GM15510 (cell line): ENCODE measurements around the gene MRPL22.

Source experiments
- POLR2A ChIP-seq: IDR thresholded peaks from 3 replicates; pipeline ENCODE4 v1.6.1; 2011; ENCODE audit warnings: borderline replicate concordance; ENCODE audit not compliant: insufficient read length; ENCODE audit errors: extremely low read depth

MRPL22 gene

GRCh38 chr5:154972476-154973080, 31.7 kb downstream of the MRPL22 start:
- TF ChIP-seq POLR2A, result no peak

GRCh38 chr5:154977409-154977808, 36.5 kb downstream of the MRPL22 start:
- no peak for TF ChIP-seq POLR2A

GRCh38 chr5:154984946-154985516, 44.2 kb downstream of the MRPL22 start:
- TF ChIP-seq POLR2A, result no peak

- TF ChIP-seq POLR2A, result no peak
Observed at GRCh38 chr5:154986151-154986550, 45.3 kb downstream of the MRPL22 start.

GRCh38 chr5:154989626-154990025, 48.8 kb downstream of the MRPL22 start:
- no peak for TF ChIP-seq POLR2A

GRCh38 chr5:154993461-154993860, 52.6 kb downstream of the MRPL22 start:
- TF ChIP-seq POLR2A, result no peak

GRCh38 chr5:154995679-154996078, 54.8 kb downstream of the MRPL22 start:
- TF ChIP-seq POLR2A, result no peak

GRCh38 chr5:154997746-154998145, 56.9 kb downstream of the MRPL22 start:
- no peak for TF ChIP-seq POLR2A

GRCh38 chr5:154999865-155000264, 59.0 kb downstream of the MRPL22 start:
- TF ChIP-seq POLR2A, result no peak

- no peak for TF ChIP-seq POLR2A
Observed at GRCh38 chr5:155001523-155001922, 60.6 kb downstream of the MRPL22 start.

GRCh38 chr5:155004138-155004744, 63.4 kb downstream of the MRPL22 start:
- TF ChIP-seq POLR2A, result no peak

GRCh38 chr5:155008669-155009068, 67.8 kb downstream of the MRPL22 start:
- no peak for TF ChIP-seq POLR2A

- TF ChIP-seq POLR2A, result no peak
Observed at GRCh38 chr5:155010881-155011280, 70.0 kb downstream of the MRPL22 start.

- no peak for TF ChIP-seq POLR2A
Observed at GRCh38 chr5:155013526-155013925, 72.7 kb downstream of the MRPL22 start, which contains the start of gene KIF4B. Gene KIF4B, plus strand, starts transcription at chr5:155013755. Its CDS starts 105 bp downstream, at chr5:155013860.

- no peak for TF ChIP-seq POLR2A
Observed at GRCh38 chr5:155015239-155015638, 74.4 kb downstream of the MRPL22 start.

GRCh38 chr5:155017610-155018009, 76.7 kb downstream of the MRPL22 start:
- no peak for TF ChIP-seq POLR2A
